EH (cell line): ENCODE measurements around the gene ASIC3.
"Not testable (repeated sequence)": the region's sequence is repeated elsewhere in the genome, so short reads cannot be mapped to it uniquely, and the experiment has no call there.

Experiments used
- DNase-seq: peaks from one replicate; pipeline ENCODE4 v3.0.0-alpha.2; 2015; ENCODE audit warnings: low read depth

Gene ASIC3

DNA sequence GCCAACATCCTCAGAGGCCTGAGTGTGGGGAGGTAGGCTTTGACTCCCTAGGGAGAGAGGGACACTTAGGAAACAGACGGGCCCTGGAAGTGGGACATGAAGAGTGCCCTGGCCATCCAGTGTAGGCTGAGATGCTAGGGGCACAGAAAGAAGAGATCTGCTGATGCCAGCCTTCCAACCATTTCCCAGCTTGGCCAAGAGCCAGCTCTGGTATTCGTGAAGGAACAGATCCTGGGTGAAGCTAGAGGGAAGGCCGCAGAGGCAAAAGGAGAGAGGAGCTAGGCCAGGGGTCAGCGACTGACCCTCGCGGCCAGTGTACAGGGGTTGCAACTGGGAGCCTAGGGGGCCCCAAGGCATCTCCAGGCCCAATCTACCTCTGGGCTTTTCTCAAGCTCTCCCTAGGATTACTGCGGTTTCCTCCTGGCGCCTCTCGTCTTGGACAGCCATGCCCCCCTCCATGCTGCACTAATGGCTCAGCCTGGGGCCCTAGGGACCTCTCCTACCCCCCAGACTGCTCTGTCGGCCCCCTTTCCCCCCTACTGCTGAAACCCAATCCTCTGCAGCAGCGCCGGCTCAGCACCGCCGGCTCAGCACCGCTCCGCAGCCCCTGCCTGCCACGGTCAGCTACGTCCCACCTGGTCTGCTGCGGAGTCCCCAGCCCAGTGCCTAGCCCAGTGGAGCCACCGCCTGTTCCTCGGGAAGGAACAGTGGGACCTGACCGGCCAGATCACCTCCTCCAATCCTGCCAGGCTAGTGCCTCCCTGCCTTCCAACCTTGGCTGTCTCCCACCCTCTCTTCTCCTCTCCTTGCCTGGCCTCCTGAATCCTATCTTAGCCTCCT lies at the start of gene ASIC3:
Gene ASIC3 (plus strand): TSS at position 556 of the 840 bp plus-strand sequence. CDS start 355 bp downstream, outside the sequence.
- DNase-seq: no peak

DNA sequence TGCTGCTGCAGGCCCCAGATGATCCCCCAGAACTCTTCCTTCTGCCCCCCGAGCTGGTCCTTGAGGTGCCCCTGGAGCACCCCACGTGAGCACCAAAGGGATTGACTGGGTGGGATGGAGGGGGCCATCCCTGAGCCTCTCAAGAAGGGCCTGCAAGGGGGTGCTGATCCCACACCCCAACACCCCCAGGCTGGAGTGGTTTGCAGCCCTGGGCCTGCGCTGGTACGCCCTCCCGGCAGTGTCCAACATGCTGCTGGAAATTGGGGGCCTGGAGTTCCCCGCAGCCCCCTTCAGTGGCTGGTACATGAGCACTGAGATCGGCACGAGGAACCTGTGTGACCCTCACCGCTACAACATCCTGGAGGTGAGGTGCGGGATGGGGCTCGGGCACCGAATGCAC lies 49.3 kb upstream of the ASIC3 start:
- DNase-seq: no peak

DNA sequence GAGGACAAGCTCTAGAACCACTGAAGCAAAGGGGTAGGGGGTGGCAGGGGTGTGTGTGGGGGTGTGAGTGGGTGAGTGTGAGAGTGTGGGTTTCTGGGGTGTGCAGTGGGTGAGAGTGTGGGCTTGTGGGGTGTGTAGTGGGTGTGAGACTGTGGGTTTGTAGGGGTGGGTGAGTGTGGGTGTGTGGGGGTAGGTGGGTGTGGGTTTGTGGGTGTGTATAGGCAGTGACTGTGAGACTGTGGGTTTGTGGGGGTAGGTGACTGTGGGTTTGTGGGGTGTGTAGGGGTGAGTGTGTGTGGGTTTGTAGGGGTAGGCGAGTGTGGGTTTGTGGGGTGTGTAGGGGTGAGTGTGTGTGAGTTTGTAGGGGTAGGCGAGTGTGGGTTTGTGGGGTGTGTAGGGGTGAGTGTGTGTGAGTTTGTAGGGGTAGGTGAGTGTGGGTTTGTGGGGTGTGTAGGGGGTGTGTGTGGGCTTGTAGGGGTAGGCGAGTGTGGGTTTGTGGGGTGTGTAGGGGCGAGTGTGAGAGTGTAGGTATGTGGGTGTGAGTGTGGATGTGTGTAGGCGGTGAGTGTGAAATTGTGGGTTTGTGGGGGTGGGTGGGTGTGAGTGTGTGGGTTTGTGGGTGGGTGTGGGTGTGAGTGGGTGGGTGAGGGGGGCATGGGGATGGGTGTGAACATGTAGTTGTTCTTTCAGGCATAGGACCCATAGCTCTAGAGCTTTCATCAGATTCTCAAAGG lies 48.7 kb upstream of the ASIC3 start:
- DNase-seq: no peak

DNA sequence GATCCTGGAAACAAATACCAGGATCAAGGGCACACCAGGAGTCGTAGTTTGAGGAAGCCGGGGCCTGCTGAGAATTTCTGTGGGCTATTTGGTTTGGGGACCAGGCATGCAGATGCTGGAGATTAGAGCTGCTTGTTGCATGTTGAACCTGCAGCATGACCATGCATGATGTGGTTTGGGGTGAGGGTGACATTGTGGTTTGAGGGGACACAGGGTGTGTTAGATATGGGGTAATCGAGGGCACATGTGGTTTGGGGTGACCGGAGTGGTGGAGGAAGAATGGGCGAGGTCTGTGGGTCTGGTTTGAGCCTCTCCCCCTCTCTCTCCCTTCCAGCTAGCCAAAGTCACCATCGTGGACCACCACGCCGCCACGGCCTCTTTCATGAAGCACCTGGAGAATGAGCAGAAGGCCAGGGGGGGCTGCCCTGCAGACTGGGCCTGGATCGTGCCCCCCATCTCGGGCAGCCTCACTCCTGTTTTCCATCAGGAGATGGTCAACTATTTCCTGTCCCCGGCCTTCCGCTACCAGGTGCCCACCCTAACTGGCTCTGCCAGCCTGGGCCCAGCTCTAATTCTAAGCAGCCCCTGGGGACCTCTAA lies 47.3 kb upstream of the ASIC3 start:
- DNase-seq: no peak

DNA sequence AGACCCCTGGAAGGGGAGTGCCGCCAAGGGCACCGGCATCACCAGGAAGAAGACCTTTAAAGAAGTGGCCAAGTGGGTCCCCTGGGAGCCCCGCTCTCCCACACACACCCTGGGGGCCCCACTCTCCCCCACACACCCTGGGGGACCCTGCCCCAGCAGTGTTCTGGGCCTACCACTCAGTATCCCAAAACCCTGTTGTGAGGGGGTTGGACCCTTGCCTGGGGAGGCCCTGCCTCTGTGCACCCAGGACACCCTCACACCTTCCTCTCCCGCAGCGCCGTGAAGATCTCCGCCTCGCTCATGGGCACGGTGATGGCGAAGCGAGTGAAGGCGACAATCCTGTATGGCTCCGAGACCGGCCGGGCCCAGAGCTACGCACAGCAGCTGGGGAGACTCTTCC lies 46.8 kb upstream of the ASIC3 start:
- no peak for DNase-seq

DNA sequence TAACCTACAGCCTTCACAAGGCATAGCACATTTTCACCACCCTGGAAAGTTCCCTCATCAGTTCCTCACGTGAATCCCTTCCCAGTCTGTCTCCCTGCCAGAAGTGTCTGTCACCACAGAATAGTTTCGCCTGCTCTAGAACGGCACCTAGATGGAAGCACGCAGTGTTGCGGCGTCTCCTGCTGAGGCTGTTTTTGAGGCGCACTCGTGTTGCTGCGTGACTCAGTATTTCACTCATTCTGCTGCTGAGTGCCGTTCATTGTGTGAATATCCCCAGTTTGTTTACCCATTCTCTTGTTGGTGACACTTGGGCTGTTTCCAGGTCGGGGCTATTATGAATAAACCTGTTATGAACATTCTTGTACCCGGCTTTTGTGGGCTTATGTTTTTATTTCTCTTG lies 44.8 kb upstream of the ASIC3 start:
- no peak for DNase-seq

DNA sequence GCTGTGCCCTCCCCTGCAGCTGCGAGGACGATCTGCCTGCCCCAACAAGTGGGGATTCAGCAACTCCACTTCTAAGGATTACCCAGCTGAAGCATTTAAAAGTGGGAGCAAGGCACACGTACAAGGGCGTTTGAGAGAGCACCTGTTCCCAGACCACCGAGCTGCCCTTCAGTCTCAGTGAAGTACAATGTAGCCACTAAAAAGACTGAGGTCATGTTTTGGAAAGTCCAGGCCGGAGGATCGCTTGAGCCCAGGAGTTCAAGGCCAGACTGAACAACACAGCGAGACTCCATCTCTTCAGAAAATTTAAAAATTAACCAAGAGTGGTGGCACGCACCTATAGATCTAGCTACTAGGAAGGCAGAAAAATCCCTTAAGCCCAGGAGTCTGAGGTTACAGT lies 42.8 kb upstream of the ASIC3 start:
- DNase-seq: no peak

DNA sequence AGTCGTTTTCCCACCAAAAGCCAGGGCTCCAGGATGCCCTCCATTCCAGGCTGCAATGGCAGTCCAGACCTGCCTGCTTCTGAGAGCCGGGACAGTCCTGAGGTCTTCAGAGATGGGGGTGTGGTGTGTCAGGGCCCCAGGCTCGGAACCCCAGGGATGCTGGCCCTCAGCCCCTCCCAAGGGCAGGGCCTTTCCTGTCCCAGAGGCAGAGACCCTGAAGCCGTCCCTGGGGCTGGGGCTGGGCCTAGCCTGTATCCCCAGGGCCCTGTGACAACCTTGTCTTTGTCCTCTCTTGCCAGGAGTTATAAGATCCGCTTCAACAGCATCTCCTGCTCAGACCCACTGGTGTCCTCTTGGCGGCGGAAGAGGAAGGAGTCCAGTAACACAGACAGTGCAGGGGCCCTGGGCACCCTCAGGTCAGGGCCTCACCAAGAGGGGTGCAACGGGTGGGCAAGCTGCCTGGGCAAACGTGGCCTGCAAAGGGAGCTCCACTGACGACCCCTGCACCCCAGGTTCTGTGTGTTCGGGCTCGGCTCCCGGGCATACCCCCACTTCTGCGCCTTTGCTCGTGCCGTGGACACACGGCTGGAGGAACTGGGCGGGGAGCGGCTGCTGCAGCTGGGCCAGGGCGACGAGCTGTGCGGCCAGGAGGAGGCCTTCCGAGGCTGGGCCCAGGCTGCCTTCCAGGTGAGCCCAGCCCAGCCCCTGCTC lies 41.6 kb upstream of the ASIC3 start:
- no peak for DNase-seq

DNA sequence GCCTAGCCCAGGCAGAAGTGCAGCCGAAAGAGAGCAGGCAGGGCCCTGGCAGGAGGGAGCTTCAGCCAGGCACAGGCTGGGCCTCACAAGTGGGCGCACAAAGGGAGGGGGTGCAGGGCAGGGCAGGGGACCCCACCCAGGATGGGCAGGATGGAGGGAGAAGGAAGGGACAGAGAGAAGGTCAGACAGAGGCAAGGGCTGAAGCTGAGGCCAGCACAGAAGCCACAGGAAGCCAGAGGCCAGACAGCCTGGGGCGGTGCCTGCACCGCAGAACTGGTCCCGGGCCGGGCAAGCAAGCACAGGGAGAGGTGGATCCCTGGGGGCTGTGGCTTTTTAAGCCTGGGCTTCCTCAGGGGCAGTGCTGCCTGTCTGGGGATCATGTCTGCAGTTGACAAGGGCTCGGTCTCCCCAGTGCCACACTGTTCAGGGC lies 40.8 kb upstream of the ASIC3 start:
- peak; percentile 15 for DNase-seq

DNA sequence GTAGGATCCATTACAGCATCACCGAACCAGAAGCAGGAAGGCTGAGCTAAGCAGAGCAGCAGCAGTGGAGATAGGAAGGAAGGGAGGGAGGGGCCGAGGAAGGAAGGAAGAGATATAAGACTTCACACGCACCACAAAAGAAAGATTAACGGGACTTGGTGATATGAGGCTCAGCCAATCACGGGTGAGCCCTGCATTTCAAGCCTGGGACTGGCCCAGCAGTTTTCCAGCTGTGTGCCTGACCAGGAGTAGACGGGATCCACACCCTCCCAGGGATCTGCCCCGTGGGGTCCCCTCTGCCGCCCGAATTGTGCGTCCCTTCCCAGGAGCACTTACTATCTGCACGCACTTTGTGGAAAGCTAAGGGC lies 40.2 kb upstream of the ASIC3 start:
- no peak for DNase-seq

DNA sequence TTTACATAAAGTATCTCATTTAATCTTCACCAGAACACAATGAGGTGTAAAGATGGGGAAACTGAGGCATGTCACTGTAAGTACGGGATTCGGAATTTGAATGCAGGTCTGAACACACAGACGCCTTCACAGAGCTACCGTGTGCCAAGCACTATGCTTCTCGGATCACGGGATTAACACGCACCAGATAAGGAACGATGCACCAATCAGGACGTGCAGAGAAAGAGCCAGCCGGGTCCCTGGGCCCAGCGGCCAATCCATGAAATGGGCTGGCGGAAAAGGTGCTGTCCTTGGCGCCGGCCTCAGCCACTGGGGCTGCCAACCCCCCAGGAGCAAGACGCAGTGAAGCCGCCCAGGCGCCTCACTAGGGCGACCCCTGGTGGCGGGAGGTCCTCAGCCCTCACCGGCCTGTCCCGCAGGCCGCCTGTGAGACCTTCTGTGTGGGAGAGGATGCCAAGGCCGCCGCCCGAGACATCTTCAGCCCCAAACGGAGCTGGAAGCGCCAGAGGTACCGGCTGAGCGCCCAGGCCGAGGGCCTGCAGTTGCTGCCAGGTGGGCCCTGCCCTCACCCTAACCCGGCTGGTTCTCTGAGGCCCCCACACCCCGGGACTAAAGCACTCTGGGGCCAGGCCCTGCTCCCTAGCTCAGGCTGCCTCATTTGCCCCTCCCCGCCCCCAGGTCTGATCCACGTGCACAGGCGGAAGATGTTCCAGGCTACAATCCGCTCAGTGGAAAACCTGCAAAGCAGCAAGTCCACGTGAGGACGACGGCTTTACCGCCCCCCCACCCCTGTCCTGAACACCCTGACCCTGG lies 39.6 kb upstream of the ASIC3 start:
- DNase-seq: peak; percentile 20

DNA sequence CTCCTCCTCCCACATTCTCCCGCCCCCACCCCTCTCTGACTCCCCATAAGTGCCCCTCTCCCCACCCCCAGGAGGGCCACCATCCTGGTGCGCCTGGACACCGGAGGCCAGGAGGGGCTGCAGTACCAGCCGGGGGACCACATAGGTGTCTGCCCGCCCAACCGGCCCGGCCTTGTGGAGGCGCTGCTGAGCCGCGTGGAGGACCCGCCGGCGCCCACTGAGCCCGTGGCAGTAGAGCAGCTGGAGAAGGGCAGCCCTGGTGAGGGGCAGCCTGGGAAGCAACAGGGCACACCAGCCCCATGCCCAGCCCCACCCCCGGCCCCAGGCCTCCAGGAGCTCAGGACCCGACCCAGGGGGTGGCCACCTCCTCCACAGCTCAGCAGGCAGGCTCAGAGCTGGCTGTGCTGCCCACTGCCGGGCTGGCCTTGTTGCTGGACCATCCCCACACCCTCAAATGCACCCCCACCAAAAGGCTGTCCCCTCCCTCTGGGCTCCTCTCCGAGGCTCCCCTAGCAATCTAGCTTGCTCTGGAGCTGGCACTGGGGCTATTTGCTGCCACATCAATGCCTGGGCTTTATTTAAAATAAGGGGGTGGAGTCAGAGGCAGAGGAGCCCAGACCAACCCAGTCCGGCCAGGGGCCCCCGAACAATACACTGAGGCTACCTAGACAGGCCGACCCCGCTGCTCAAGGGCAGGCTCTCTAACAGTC lies 38.8 kb upstream of the ASIC3 start:
- DNase-seq: no peak

DNA sequence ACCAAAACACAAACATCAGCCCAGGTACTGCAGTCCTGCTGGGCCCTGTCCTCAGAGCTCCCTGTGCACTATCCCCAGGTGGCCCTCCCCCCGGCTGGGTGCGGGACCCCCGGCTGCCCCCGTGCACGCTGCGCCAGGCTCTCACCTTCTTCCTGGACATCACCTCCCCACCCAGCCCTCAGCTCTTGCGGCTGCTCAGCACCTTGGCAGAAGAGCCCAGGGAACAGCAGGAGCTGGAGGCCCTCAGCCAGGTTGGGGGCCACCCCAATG lies 38.4 kb upstream of the ASIC3 start:
- no peak for DNase-seq

DNA sequence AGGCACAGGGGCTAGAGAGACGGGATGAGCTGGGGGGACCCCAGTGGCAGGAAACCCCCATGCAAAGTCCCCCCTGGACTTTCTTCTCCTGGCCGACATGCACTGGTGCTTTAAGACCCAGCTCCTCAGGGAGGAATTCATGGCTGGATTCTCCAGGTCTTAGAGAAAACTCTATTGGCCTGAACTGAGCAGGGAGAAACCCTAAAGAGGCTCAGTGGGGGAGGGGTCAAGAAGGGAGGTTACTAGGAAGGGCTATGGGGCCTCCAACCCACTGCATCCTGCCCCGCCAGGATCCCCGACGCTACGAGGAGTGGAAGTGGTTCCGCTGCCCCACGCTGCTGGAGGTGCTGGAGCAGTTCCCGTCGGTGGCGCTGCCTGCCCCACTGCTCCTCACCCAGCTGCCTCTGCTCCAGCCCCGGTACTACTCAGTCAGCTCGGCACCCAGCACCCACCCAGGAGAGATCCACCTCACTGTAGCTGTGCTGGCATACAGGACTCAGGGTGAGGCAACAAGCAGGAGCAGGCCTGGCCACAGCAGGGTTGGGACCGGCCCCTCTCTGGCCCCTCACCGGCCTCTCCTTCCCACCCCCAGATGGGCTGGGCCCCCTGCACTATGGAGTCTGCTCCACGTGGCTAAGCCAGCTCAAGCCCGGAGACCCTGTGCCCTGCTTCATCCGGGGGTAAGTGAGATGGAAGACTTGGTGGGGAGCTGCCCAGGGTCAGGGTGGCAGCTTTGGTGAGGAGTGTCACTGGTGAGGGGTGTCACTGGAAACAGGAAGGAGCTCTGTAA lies 37.8 kb upstream of the ASIC3 start:
- peak; percentile 58 for DNase-seq

DNA sequence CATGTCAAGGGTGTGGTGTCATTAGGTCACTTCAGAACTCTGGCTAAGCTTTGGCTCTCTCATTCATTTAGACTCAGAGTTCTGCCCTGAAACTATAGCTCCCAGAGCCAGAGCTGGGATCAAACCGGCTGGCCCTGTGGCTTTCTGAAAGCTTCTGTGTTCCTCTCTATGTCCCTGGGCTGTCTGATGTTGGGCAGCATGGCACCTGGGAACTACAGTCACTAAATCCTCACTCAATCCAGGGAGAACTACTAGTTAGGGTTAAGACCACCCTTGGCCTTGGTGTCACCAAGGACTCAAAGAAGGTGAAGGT lies 37.3 kb upstream of the ASIC3 start:
- DNase-seq: no peak

DNA sequence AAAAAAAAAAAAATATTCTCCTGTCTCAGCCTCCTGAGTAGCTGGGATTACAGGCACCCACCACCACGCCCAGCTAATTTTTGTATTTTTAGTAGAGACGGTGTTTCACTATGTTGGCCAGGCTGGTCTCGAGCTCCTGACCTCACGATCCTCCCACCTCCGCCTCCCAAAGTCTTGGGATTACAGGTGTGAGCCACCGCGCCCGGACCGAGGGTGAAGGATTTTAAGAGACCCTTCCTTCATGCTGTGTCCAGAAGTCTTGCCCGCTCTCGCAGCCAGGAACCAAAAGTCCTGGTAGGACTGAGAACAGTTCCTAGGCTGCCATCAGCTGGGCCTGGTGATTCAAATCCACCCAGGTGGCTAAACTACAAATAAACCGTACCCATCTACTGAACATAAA lies 36.7 kb upstream of the ASIC3 start:
- not testable (repeated sequence) for DNase-seq

DNA sequence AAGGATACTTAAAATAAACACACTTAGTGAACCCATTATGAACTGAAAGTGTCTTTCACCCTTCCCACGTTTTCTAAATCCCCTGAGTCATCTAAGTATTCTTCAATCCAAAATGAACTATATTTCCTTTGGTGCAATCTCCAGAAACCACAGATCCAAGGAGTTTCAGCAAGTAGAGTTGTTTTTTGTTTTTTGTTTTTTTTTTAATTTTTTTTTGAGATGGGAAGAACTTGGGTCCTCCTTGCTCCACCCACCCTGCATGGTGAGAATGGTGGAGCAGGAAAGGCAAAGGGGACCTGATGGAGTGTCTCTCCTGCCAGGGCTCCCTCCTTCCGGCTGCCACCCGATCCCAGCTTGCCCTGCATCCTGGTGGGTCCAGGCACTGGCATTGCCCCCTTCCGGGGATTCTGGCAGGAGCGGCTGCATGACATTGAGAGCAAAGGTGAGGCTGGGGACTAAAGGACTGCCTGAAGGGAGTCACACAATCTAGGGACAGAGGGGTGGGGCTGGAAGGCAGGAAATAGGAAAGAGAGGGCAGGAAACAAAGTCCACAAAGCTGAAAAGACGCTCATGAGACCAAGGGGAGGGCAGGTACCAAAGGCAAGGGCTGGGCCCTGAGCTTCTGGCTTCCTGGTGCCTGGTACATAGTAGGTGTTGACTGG lies 36.2 kb upstream of the ASIC3 start:
- DNase-seq: peak; percentile 33

DNA sequence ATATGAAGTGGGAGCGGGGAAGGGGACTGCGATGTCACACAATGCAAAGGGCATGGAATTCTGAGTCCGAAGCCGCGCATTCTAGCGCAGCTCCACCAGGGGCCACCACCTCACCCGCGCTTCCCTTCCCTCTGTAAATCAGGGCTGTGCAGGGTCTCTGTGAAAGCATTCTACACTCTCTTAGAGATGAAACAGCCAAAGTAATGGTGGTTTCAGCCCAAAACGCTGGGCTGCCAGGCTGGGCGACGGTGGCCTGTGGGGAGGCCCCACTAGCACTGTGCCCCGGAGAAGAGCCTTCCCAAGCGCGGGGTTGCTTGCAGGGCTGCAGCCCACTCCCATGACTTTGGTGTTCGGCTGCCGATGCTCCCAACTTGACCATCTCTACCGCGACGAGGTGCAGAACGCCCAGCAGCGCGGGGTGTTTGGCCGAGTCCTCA lies 35.4 kb upstream of the ASIC3 start:
- DNase-seq: peak; percentile 50

DNA sequence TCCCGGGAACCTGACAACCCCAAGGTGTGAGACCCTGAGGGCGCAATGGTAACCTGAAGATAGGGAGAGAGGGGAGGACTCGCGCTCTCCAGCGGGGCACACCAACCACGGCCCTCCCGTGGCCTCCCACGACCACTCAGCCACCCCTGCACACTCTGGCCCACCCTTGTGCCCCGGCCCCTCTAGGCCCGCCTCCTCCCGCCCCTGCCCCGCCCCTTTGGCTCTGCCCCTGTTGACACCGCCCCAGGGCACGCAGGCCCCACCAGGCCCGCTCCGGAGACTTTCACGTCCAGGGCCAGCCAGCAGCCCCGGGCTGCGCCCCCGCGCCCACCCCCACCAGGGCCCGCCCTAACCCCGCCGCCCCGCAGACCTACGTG lies 35.0 kb upstream of the ASIC3 start:
- no peak for DNase-seq
